ENCODE results near the gene OBSL1.

OBSL1 gene

GRCh38 chr2:219508444-219508734 is 63.0 kb downstream of the OBSL1 start:
- H3K36me3 ChIP-seq (ENCODE audit: control insufficient read depth, insufficient read depth, low read length) = peaks cover 22% of the 10 kb centered on the region
- no peak for TF ChIP-seq CTCF (IDR thresholded peaks at IDR 0.05; ENCODE audit: insufficient read depth, low read length, poor library complexity, severe bottlenecking)
- H3K27me3 ChIP-seq (replicated peaks; ENCODE audit: control insufficient read depth, insufficient read depth, low read length) = peaks cover 2% of the 10 kb centered on the region; the same call in 1 of the 2 replicates
- H3K4me3 ChIP-seq (replicated peaks; ENCODE audit: low read depth, low read length) = no peak overlapping the region
- no peak for DNase-seq (ENCODE audit: extremely low read depth, insufficient read length)

- Histone ChIP-seq H3K27me3 (replicated peaks; ENCODE audit: control insufficient read depth, insufficient read depth, low read length) (peaks cover 2% of the 10 kb centered on the region; the same call in 1 of the 2 replicates), H3K36me3 (ENCODE audit: control insufficient read depth, insufficient read depth, low read length) (peaks cover 22% of the 10 kb centered on the region), H3K4me3 (replicated peaks; ENCODE audit: low read depth, low read length) (no peak overlapping the region)
- TF ChIP-seq CTCF (IDR thresholded peaks at IDR 0.05; ENCODE audit: insufficient read depth, low read length, poor library complexity, severe bottlenecking) = no peak
- no peak for DNase-seq (ENCODE audit: extremely low read depth, insufficient read length)
Measured at GRCh38 chr2:219507581-219508443, 63.5 kb downstream of the OBSL1 start.

GRCh38 chr2:219506802-219507526 is 64.4 kb downstream of the OBSL1 start:
- H3K27me3 ChIP-seq (replicated peaks; ENCODE audit: control insufficient read depth, insufficient read depth, low read length) = peaks cover 2% of the 10 kb centered on the region; the same call in 1 of the 2 replicates
- DNase-seq (ENCODE audit: extremely low read depth, insufficient read length) = no peak
- H3K36me3 ChIP-seq (ENCODE audit: control insufficient read depth, insufficient read depth, low read length) = peaks cover 22% of the 10 kb centered on the region
- no peak for TF ChIP-seq CTCF (IDR thresholded peaks at IDR 0.05; ENCODE audit: insufficient read depth, low read length, poor library complexity, severe bottlenecking)
- no peak overlapping the region for H3K4me3 ChIP-seq (replicated peaks; ENCODE audit: low read depth, low read length)

GRCh38 chr2:219506153-219506801 is 65.1 kb downstream of the OBSL1 start:
- Histone ChIP-seq H3K4me3 (replicated peaks; ENCODE audit: low read depth, low read length) (no peak overlapping the region), H3K27me3 (replicated peaks; ENCODE audit: control insufficient read depth, insufficient read depth, low read length) (no peaks in the 10 kb centered on the region; the same call in 1 of the 2 replicates), H3K36me3 (ENCODE audit: control insufficient read depth, insufficient read depth, low read length) (peaks cover 25% of the 10 kb centered on the region)
- no peak for TF ChIP-seq CTCF (IDR thresholded peaks at IDR 0.05; ENCODE audit: insufficient read depth, low read length, poor library complexity, severe bottlenecking)
- no peak for DNase-seq (ENCODE audit: extremely low read depth, insufficient read length)

GRCh38 chr2:219505585-219505984 is 65.8 kb downstream of the OBSL1 start:
- Histone ChIP-seq H3K36me3 (ENCODE audit: control insufficient read depth, insufficient read depth, low read length) (peaks cover 25% of the 10 kb centered on the region), H3K27me3 (replicated peaks; ENCODE audit: control insufficient read depth, insufficient read depth, low read length) (no peaks in the 10 kb centered on the region; the same call in 1 of the 2 replicates), H3K4me3 (replicated peaks; ENCODE audit: low read depth, low read length) (no peak overlapping the region)
- DNase-seq (ENCODE audit: extremely low read depth, insufficient read length) = no peak
- TF ChIP-seq CTCF (IDR thresholded peaks at IDR 0.05; ENCODE audit: insufficient read depth, low read length, poor library complexity, severe bottlenecking) = no peak

Measured in GM06990 (cell line).